H1 (cell line): ENCODE data around the gene WNK2. TPM values are rescaled to one million over a fixed set of nuclear protein-coding genes. Genes with fewer than 3 reads are reported as not detected.

Experiments used
- CBX8 ChIP-seq: fragments of 300-800, 300-1000 bp; sonication (generic); IDR thresholded peaks from 2 replicates; pipeline ENCODE4 v1.7.1; 2016; ENCODE audit warnings: low read depth, low read length, borderline replicate concordance
- CHD7 ChIP-seq: fragments of 300-600 bp; sonication (generic); IDR thresholded peaks from 2 replicates; pipeline ENCODE4 v1.7.1; 2012; ENCODE audit warnings: low read length, moderate library complexity, mild to moderate bottlenecking, inconsistent platforms; ENCODE audit not compliant: insufficient replicate concordance
- GABPA ChIP-seq: IDR thresholded peaks from 2 replicates; pipeline ENCODE4 v1.6.1; 2011; ENCODE audit warnings: mild to moderate bottlenecking, low read length, moderate library complexity, borderline replicate concordance; ENCODE audit not compliant: insufficient read depth
- JUND ChIP-seq: IDR thresholded peaks from 2 replicates; pipeline ENCODE4 v1.6.1; 2011; ENCODE audit warnings: mild to moderate bottlenecking, improper control_type of control experiment, low read length
- KDM4A ChIP-seq: IDR thresholded peaks from one replicate; pipeline ENCODE4 v1.7.1; 2012; ENCODE audit warnings: low read depth, mild to moderate bottlenecking, moderate library complexity, low read length, inconsistent platforms; ENCODE audit not compliant: severe bottlenecking
- RNF2 ChIP-seq: fragments of 200-900, 300-1000 bp; sonication (generic); IDR thresholded peaks from 2 replicates; pipeline ENCODE4 v1.7.1; 2016; ENCODE audit warnings: borderline replicate concordance, low read depth, mild to moderate bottlenecking, antibody characterized with exemption, low read length; ENCODE audit not compliant: poor library complexity, severe bottlenecking; ENCODE audit errors: missing control alignments
- TCF12 ChIP-seq: IDR thresholded peaks from 2 replicates; pipeline ENCODE4 v1.6.1; 2011; ENCODE audit warnings: low read depth, mild to moderate bottlenecking, low read length
- TEAD4 ChIP-seq: IDR thresholded peaks from 2 replicates; pipeline ENCODE4 v1.6.1; 2012; ENCODE audit warnings: low read depth, low read length, inconsistent platforms, mixed read lengths
- ZNF274 ChIP-seq: IDR thresholded peaks from 2 replicates; pipeline ENCODE4 v1.7.0; 2012; ENCODE audit warnings: low read length, borderline replicate concordance; ENCODE audit errors: extremely low read depth
- polyA plus RNA-seq, 7 experiments: library from polyadenylated mRNA; depleted of rRNA in 3 of 7; stranded (reverse) in 5 of 7; unstranded in 2 of 7; fragments of >200 nt in 5 of 7; fragments of 200-250 nt in 2 of 7; gene quantifications; 1 replicate in 5 of 7; 2 replicates in 1 of 7; 4 replicates in 1 of 7; pipeline versions ENCODE4 v1.2.1 to v1.2.3, GENCODE V29; 2011 to 2013; ENCODE audit warnings: missing spikeins in 2 of 7, mixed read lengths in 2 of 7
- total RNA-seq: library from RNA; stranded (reverse); fragmentation: NEBNext Ultra II Directional; extraction: Animal tissue kit (Norgen Biotek cat#: 25700); gene quantifications from 2 replicates; pipeline ENCODE4 v1.2.1, GENCODE V29; 2021

Gene WNK2
- total and polyA plus RNA-seq, 2 of the 8 experiments (the other 6 are each of a cell fraction or from before 2014, with no cell fraction given): 12.0 to 87.2 TPM

GRCh38 chr9:93159601-93160471 is 24.1 kb upstream of the WNK2 start (continued):
- TF ChIP-seq CHD7: no peak
- TF ChIP-seq GABPA: no peak; the same call in 1 of the 2 replicates
- no peak for TF ChIP-seq KDM4A
- no peak for TF ChIP-seq TEAD4
- TF ChIP-seq RNF2: no peak
- TF ChIP-seq ZNF274: no peak
- 0 out of 2 replicates have a peak, but pooled peaks have one; percentile 26 for TF ChIP-seq JUND
- no peak for TF ChIP-seq CBX8
- 0 out of 2 replicates have a peak, but pooled peaks have one; percentile 49 for TF ChIP-seq TCF12
